ENCODE data around the gene SYT13. TPM values are rescaled to one million over a fixed set of nuclear protein-coding genes. Genes with fewer than 3 reads are reported as not detected.

SYT13 gene
- total RNA-seq, 2 experiments from 2014 or later: not detected

- DNase-seq (no peak), ATAC-seq (ENCODE audit: low read depth) (no peak)
- Mint-ChIP-seq H3K4me1 (peaks cover 2% of the 10 kb centered on the region), H3K9me3 (no peaks in the 10 kb centered on the region), H3K4me3 (no peak overlapping the region), H3K36me3 (peaks cover 2% of the 10 kb centered on the region), H3K27me3 (no peaks in the 10 kb centered on the region), H3K27ac (no peak overlapping the region)
- POLR2A ChIA-PET: no interaction called here
Measured at GRCh38 chr11:45224766-45225165, 61.4 kb downstream of the SYT13 start.

- Mint-ChIP-seq H3K27ac (no peak overlapping the region), H3K4me1 (peaks cover 2% of the 10 kb centered on the region), H3K9me3 (no peaks in the 10 kb centered on the region), H3K4me3 (no peak overlapping the region), H3K36me3 (peaks cover 2% of the 10 kb centered on the region), H3K27me3 (no peaks in the 10 kb centered on the region)
- no peak for DNase-seq
- ATAC-seq (ENCODE audit: low read depth): no peak
- POLR2A ChIA-PET: no interaction called here
Measured at GRCh38 chr11:45223496-45223895, 62.6 kb downstream of the SYT13 start.

- Mint-ChIP-seq H3K9me3 (no peaks in the 10 kb centered on the region), H3K27ac (no peak overlapping the region), H3K36me3 (peaks cover 2% of the 10 kb centered on the region), H3K4me3 (no peak overlapping the region), H3K27me3 (no peaks in the 10 kb centered on the region), H3K4me1 (peaks cover 19% of the 10 kb centered on the region)
- POLR2A ChIA-PET: no interaction called here
- no peak for ATAC-seq (ENCODE audit: low read depth)
- no peak for DNase-seq
Measured at GRCh38 chr11:45219411-45219810, 66.7 kb downstream of the SYT13 start.

GRCh38 chr11:45218705-45219104, 67.4 kb downstream of the SYT13 start:
- peaks cover 2% of the 10 kb centered on the region for H3K36me3 Mint-ChIP-seq
- H3K9me3 Mint-ChIP-seq: no peaks in the 10 kb centered on the region
- POLR2A ChIA-PET: no interaction called here
- H3K4me1 Mint-ChIP-seq: peaks cover 19% of the 10 kb centered on the region
- no peak overlapping the region for H3K27ac Mint-ChIP-seq
- no peak for ATAC-seq (ENCODE audit: low read depth)
- H3K27me3 Mint-ChIP-seq: no peaks in the 10 kb centered on the region
- H3K4me3 Mint-ChIP-seq: no peak overlapping the region
- DNase-seq: no peak

- DNase-seq: no peak
- Mint-ChIP-seq H3K27ac (no peak overlapping the region), H3K4me3 (no peak overlapping the region), H3K4me1 (peaks cover 19% of the 10 kb centered on the region), H3K9me3 (no peaks in the 10 kb centered on the region), H3K36me3 (peaks cover 2% of the 10 kb centered on the region), H3K27me3 (no peaks in the 10 kb centered on the region)
- POLR2A ChIA-PET: no interaction called here
- no peak for ATAC-seq (ENCODE audit: low read depth)
Measured at GRCh38 chr11:45217991-45218390, 68.2 kb downstream of the SYT13 start.

- Mint-ChIP-seq H3K27me3 (no peaks in the 10 kb centered on the region), H3K9me3 (no peaks in the 10 kb centered on the region), H3K36me3 (peaks cover 2% of the 10 kb centered on the region), H3K4me1 (peaks cover 19% of the 10 kb centered on the region), H3K27ac (no peak overlapping the region), H3K4me3 (no peak overlapping the region)
- ATAC-seq (ENCODE audit: low read depth) (no peak), DNase-seq (no peak)
- POLR2A ChIA-PET: no interaction called here
Measured at GRCh38 chr11:45216901-45217300, 69.2 kb downstream of the SYT13 start.

- Mint-ChIP-seq H3K27ac (no peak overlapping the region), H3K4me3 (no peak overlapping the region), H3K27me3 (no peaks in the 10 kb centered on the region), H3K9me3 (no peaks in the 10 kb centered on the region), H3K4me1 (peaks cover 19% of the 10 kb centered on the region), H3K36me3 (no peaks in the 10 kb centered on the region)
- DNase-seq (no peak), ATAC-seq (ENCODE audit: low read depth) (no peak)
- POLR2A ChIA-PET: no interaction called here
Measured at GRCh38 chr11:45216031-45216430, 70.1 kb downstream of the SYT13 start.

- DNase-seq (no peak), ATAC-seq (ENCODE audit: low read depth) (peak; percentile 38)
- Mint-ChIP-seq H3K36me3 (no peaks in the 10 kb centered on the region), H3K9me3 (no peaks in the 10 kb centered on the region), H3K27ac (peak overlapping the region; percentile 56), H3K4me3 (peak overlapping the region; percentile 30), H3K27me3 (no peaks in the 10 kb centered on the region), H3K4me1 (peaks cover 19% of the 10 kb centered on the region)
- POLR2A ChIA-PET: no interaction called here
Measured at GRCh38 chr11:45215098-45215865, 70.9 kb downstream of the SYT13 start.

GRCh38 chr11:45213717-45214116, 72.4 kb downstream of the SYT13 start:
- Mint-ChIP-seq H3K27ac (no peak overlapping the region), H3K4me3 (no peak overlapping the region), H3K36me3 (no peaks in the 10 kb centered on the region), H3K27me3 (no peaks in the 10 kb centered on the region), H3K9me3 (no peaks in the 10 kb centered on the region), H3K4me1 (peaks cover 21% of the 10 kb centered on the region)
- DNase-seq (no peak), ATAC-seq (ENCODE audit: low read depth) (no peak)
- POLR2A ChIA-PET: no interaction called here

- H3K9me3 Mint-ChIP-seq: no peaks in the 10 kb centered on the region
- peaks cover 21% of the 10 kb centered on the region for H3K4me1 Mint-ChIP-seq
- H3K27me3 Mint-ChIP-seq: no peaks in the 10 kb centered on the region
- no peaks in the 10 kb centered on the region for H3K36me3 Mint-ChIP-seq
- DNase-seq: no peak
- POLR2A ChIA-PET: no interaction called here
- no peak overlapping the region for H3K27ac Mint-ChIP-seq
- H3K4me3 Mint-ChIP-seq: no peak overlapping the region
- no peak for ATAC-seq (ENCODE audit: low read depth)
Measured at GRCh38 chr11:45213316-45213665, 72.8 kb downstream of the SYT13 start.

- Mint-ChIP-seq H3K27me3 (no peaks in the 10 kb centered on the region), H3K27ac (no peak overlapping the region), H3K4me1 (peaks cover 21% of the 10 kb centered on the region), H3K4me3 (no peak overlapping the region), H3K36me3 (no peaks in the 10 kb centered on the region), H3K9me3 (no peaks in the 10 kb centered on the region)
- ATAC-seq (ENCODE audit: low read depth) (no peak), DNase-seq (no peak)
- POLR2A ChIA-PET: no interaction called here
Measured at GRCh38 chr11:45212566-45213315, 73.4 kb downstream of the SYT13 start.

- no peaks in the 10 kb centered on the region for H3K27me3 Mint-ChIP-seq
- H3K36me3 Mint-ChIP-seq: no peaks in the 10 kb centered on the region
- DNase-seq (no peak), ATAC-seq (ENCODE audit: low read depth) (no peak)
- peaks cover 21% of the 10 kb centered on the region for H3K4me1 Mint-ChIP-seq
- no peak overlapping the region for H3K4me3 Mint-ChIP-seq
- POLR2A ChIA-PET: no interaction called here
- no peaks in the 10 kb centered on the region for H3K9me3 Mint-ChIP-seq
- no peak overlapping the region for H3K27ac Mint-ChIP-seq
Measured at GRCh38 chr11:45211732-45212131, 74.4 kb downstream of the SYT13 start.

GRCh38 chr11:45210846-45211245, 75.3 kb downstream of the SYT13 start:
- ATAC-seq (ENCODE audit: low read depth): no peak
- Mint-ChIP-seq H3K4me1 (peaks cover 16% of the 10 kb centered on the region), H3K4me3 (no peak overlapping the region), H3K9me3 (no peaks in the 10 kb centered on the region), H3K36me3 (no peaks in the 10 kb centered on the region), H3K27me3 (no peaks in the 10 kb centered on the region), H3K27ac (no peak overlapping the region)
- DNase-seq: no peak
- POLR2A ChIA-PET: no interaction called here

- DNase-seq (no peak), ATAC-seq (ENCODE audit: low read depth) (no peak)
- POLR2A ChIA-PET: no interaction called here
- Mint-ChIP-seq H3K27me3 (no peaks in the 10 kb centered on the region), H3K9me3 (no peaks in the 10 kb centered on the region), H3K4me1 (peaks cover 9% of the 10 kb centered on the region), H3K27ac (no peak overlapping the region), H3K4me3 (no peak overlapping the region), H3K36me3 (no peaks in the 10 kb centered on the region)
Measured at GRCh38 chr11:45209891-45210699, 76.0 kb downstream of the SYT13 start.

Data from activated naive CD8-positive, alpha-beta T cell treated with anti-CD3 and anti-CD28 coated beads, Interleukin-2, amount 10 ng/mL, durations not matched to agents 7 days and 5 days (primary cell).